K562 (cell line): Measurements from ENCODE around the gene STX18. TPM values are rescaled to one million over a fixed set of nuclear protein-coding genes. Genes with fewer than 3 reads are reported as not detected.

Experiments
- ATAC-seq: fragments of 200-7000 bp; cut with Tn5 transposase; 3 replicates; pipeline ENCODE4 v1.9.1; 2020; ENCODE audit warnings: moderate library complexity
- BruUV-seq: library from RNA; stranded (reverse); fragments of 400-500 nt; replicated peaks from 2 replicates; lab custom pipeline; 2021; lab: Mats Ljungman, UMichigan
- CTCF ChIA-PET: fragments of 300-600 bp; formaldehyde crosslinking; extraction: SDS; loops from one replicate; lab custom pipeline; 2021; ENCODE audit warnings: low intra/inter-chr PET ratio; lab: Yijun Ruan, JAX
- POLR2A ChIA-PET: fragments of 300-600, 350-650 bp; sonication (Branson Sonifier 250); formaldehyde crosslinking; extraction: SDS; loops from one replicate; lab custom pipeline; 2021; ENCODE audit warnings: antibody characterized with exemption, inconsistent platforms; lab: Yijun Ruan, JAX
- DNase-seq, 4 experiments: peaks; one replicate each; pipeline versions ENCODE4 v3.0.0 to v3.0.0-alpha.2; 2011 to 2018; ENCODE audit warnings: low spot score in 3 of 4, mixed read lengths in 3 of 4; ENCODE audit errors: extremely low read depth in 1 of 4
- FAIRE-seq: peaks from 2 replicates; lab custom pipeline; 2011; peaks lifted over from hg19 to GRCh38; lab: Jason Lieb, UNC
- H2AFZ ChIP-seq: 2 replicates; pipeline ENCODE4 v1.6.0; 2011; ENCODE audit warnings: low read depth, low read length, control low read depth, inconsistent platforms
- H3K27ac ChIP-seq: fragments of 200-600 bp; 3 replicates; pipeline ENCODE4 v1.8.0; 2011; ENCODE audit warnings: low read depth, mild to moderate bottlenecking, control low read depth, inconsistent platforms, low read length, moderate library complexity, mixed read lengths; ENCODE audit errors: extremely low read depth
- H3K27me3 ChIP-seq, 2 experiments: fragments of 300-600 bp in 1 of 2; 2 replicates in 1 of 2; 3 replicates in 1 of 2; pipeline versions ENCODE4 v1.6.0 to v1.8.0; 2011; ENCODE audit warnings: inconsistent platforms in 2 of 2, low read length in 2 of 2, mild to moderate bottlenecking in 1 of 2, mixed read lengths in 1 of 2, moderate library complexity in 1 of 2; ENCODE audit not compliant: control insufficient read depth in 2 of 2, insufficient read depth in 2 of 2
- H3K36me3 ChIP-seq: fragments of 300-600 bp; 3 replicates; pipeline ENCODE4 v1.8.0; 2011; ENCODE audit warnings: mild to moderate bottlenecking, low read length, inconsistent platforms; ENCODE audit not compliant: control insufficient read depth, insufficient read depth
- H3K4me1 ChIP-seq, 2 experiments: fragments of 200-600 bp in 1 of 2; replicated peaks in 1 of 2; 2 replicates in 1 of 2; 3 replicates in 1 of 2; pipeline versions ENCODE4 v1.5.1 to v1.8.0; 2011; ENCODE audit warnings: inconsistent platforms in 2 of 2, low read length in 2 of 2, mild to moderate bottlenecking in 1 of 2, mixed read lengths in 1 of 2, moderate library complexity in 1 of 2; ENCODE audit not compliant: control insufficient read depth in 2 of 2, insufficient read depth in 2 of 2
- H3K4me2 ChIP-seq: 2 replicates; pipeline ENCODE4 v1.6.1; 2011; ENCODE audit warnings: low read length, control low read depth, inconsistent platforms, mixed read lengths; ENCODE audit not compliant: insufficient read depth
- H3K4me3 ChIP-seq: fragments of 200-600 bp; sonication (generic), shearing (Covaris generic); 2 replicates; pipeline ENCODE4 v1.5.1; 2016; ENCODE audit warnings: control low read depth, inconsistent platforms
- H3K79me2 ChIP-seq: fragments of 200-600 bp; 3 replicates; pipeline ENCODE4 v1.8.0; 2011; ENCODE audit warnings: low read length, inconsistent platforms; ENCODE audit not compliant: control insufficient read depth, insufficient read depth
- H3K9ac ChIP-seq, 2 experiments: 2 replicates each; pipeline versions ENCODE4 v1.6.0 to v1.6.1; 2011; ENCODE audit warnings: low read depth in 2 of 2, low read length in 2 of 2, control low read depth in 1 of 2, inconsistent platforms in 1 of 2, mild to moderate bottlenecking in 1 of 2, mixed read lengths in 1 of 2; ENCODE audit not compliant: insufficient read depth in 1 of 2
- H3K9me1 ChIP-seq: one replicate; pipeline ENCODE4 v1.6.0; 2011; ENCODE audit warnings: inconsistent platforms, mild to moderate bottlenecking, low read length, moderate library complexity; ENCODE audit not compliant: control insufficient read depth, insufficient read depth
- H3K9me3 ChIP-seq: replicated peaks from 2 replicates; pipeline ENCODE4 v1.5.1; 2011; ENCODE audit warnings: low read depth, low read length, inconsistent platforms; ENCODE audit not compliant: control insufficient read depth, insufficient read depth
- H4K20me1 ChIP-seq: replicated peaks from 2 replicates; pipeline ENCODE4 v1.6.1; 2011; ENCODE audit warnings: low read length, inconsistent platforms, mixed read lengths; ENCODE audit not compliant: control insufficient read depth, insufficient read depth
- BCL6 ChIP-seq: fragments of 250-450 bp; sonication (Bioruptor Pico); IDR thresholded peaks from 2 replicates; pipeline ENCODE4 v1.4.0; 2020
- BDP1 ChIP-seq: IDR thresholded peaks from 3 replicates; pipeline ENCODE4 v1.6.1; 2011; ENCODE audit not compliant: insufficient read length, insufficient read depth
- HNRNPLL ChIP-seq: fragments of 200-400 bp; formaldehyde crosslinking; IDR thresholded peaks from 2 replicates; pipeline ENCODE4 v1.6.1; 2017; ENCODE audit warnings: low read length, low read depth, mild to moderate bottlenecking; ENCODE audit not compliant: poor library complexity, severe bottlenecking
- ZSCAN29 ChIP-seq: fragments of 450-650 bp; IDR thresholded peaks from 2 replicates; pipeline ENCODE4 v1.6.1; 2017
- WGBS: fragments of 100-300 bp; shearing (Covaris generic); methylation state at CpG from one replicate; pipeline ENCODE4 v1.1.6; 2016; ENCODE audit warnings: low coverage, mixed read lengths; ENCODE audit not compliant: insufficient coverage; ENCODE audit errors: missing lambda C conversion rate; 5-methylcytosine and 5-hydroxymethylcytosine counted together
- in situ Hi-C: fragments of 300-500 bp; cut with MboI; formaldehyde crosslinking; loops from 4 replicates; pipeline ENCODE4 v1.15.0; 2018; ENCODE audit warnings: inconsistent platforms, mixed read lengths
- intact Hi-C: fragments of 100-400 bp; cut with micrococcal nuclease; formaldehyde crosslinking; loops from 2 replicates; pipeline ENCODE4 v1.14.2; 2022
- polyA plus RNA-seq, 8 experiments: library from polyadenylated mRNA; depleted of rRNA in 4 of 8; stranded (reverse) in 5 of 8; unstranded in 3 of 8; fragments of >200 nt; fragmentation: Nextera tagmentation in 2 of 8; fragmentation: Illumina TruSeq in 1 of 8; extraction: Ambion mirVana in 2 of 8; extraction: Trizol in 1 of 8; gene quantifications; 2 replicates each; pipeline versions ENCODE4 v1.2.1 to v1.2.3, GENCODE V29; 2011 to 2014; ENCODE audit warnings: inconsistent platforms in 1 of 8, missing spikeins in 1 of 8
- total RNA-seq, 7 experiments: library from RNA; depleted of rRNA in 6 of 7; stranded (reverse); fragments of >200 nt in 6 of 7; fragmentation: Illumina TruSeq in 2 of 7; extraction: Trizol in 2 of 7; gene quantifications; 2 replicates each; pipeline versions ENCODE4 v1.2.1 to v1.2.3, GENCODE V29; 2011 to 2021; ENCODE audit warnings: low replicate concordance in 1 of 7
- TF ChIP-seq, protein P1 (sequence below): fragments of 250-450 bp; sonication (Bioruptor Pico); IDR thresholded peaks from 2 replicates; pipeline ENCODE4 v1.5.0; 2022; ENCODE audit warnings: mild to moderate bottlenecking
- TF ChIP-seq, protein P2 (sequence below): fragments of 250-450 bp; sonication (Bioruptor Pico); IDR thresholded peaks from 2 replicates; pipeline ENCODE4 v1.6.1; 2021; ENCODE audit warnings: mild to moderate bottlenecking
- TF ChIP-seq, protein P3 (sequence below): IDR thresholded peaks from 3 replicates; pipeline ENCODE4 v1.6.1; 2011; ENCODE audit warnings: borderline replicate concordance, mild to moderate bottlenecking; ENCODE audit not compliant: insufficient read length, insufficient read depth
- TF ChIP-seq, protein P4 (sequence below): fragments of 250-450 bp; sonication (Bioruptor Pico); IDR thresholded peaks from 2 replicates; pipeline ENCODE4 v1.4.0; 2020; ENCODE audit warnings: borderline replicate concordance

STX18 gene
- total and polyA plus RNA-seq, 9 of the 15 experiments (the other 6 are each of a cell fraction or from before 2014, with no cell fraction given), result 6.2 to 41.7 (median 22.7) TPM

DNA sequence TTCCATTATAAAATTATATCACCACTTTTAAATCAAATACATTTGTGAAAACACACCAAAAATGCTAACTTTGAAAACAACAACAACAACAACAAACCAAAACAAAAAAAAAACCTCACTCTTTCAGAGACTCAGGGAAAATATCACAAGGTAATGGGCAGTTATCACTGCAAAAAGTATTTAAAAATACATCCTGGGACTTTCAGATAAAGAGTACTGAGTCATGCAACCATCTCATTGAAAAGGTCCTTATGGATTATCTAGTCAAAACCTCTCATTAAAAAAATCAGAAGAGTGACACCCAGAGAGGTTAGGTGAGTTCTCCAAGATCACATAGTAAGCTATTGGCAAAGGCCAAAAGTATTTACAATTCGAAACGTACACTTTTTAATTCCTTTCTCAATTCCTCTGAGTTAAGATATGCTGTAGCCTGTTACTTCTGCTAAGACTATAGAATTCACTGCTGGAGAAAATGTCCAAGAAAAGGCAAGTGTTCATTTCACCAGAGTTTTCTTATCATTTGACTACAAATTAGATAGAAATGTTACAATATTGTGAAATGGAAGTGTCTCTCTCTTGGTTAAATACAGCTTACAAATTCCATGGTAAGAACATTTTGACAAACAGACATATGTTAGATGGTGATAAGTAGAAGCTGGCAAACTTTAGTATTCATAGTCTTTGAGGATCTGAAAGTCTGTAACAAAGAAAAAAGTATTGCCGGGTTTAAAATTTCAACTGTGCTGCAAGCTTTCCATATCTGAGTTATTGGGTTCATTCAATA, 9.3 kb downstream of the STX18 start (continued):
- TF ChIP-seq, protein P1, sequence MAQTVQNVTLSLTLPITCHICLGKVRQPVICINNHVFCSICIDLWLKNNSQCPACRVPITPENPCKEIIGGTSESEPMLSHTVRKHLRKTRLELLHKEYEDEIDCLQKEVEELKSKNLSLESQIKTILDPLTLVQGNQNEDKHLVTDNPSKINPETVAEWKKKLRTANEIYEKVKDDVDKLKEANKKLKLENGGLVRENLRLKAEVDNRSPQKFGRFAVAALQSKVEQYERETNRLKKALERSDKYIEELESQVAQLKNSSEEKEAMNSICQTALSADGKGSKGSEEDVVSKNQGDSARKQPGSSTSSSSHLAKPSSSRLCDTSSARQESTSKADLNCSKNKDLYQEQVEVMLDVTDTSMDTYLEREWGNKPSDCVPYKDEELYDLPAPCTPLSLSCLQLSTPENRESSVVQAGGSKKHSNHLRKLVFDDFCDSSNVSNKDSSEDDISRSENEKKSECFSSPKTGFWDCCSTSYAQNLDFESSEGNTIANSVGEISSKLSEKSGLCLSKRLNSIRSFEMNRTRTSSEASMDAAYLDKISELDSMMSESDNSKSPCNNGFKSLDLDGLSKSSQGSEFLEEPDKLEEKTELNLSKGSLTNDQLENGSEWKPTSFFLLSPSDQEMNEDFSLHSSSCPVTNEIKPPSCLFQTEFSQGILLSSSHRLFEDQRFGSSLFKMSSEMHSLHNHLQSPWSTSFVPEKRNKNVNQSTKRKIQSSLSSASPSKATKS (CRISPR knock-in tag), result no peak
- TF ChIP-seq HNRNPLL, result no peak

DNA sequence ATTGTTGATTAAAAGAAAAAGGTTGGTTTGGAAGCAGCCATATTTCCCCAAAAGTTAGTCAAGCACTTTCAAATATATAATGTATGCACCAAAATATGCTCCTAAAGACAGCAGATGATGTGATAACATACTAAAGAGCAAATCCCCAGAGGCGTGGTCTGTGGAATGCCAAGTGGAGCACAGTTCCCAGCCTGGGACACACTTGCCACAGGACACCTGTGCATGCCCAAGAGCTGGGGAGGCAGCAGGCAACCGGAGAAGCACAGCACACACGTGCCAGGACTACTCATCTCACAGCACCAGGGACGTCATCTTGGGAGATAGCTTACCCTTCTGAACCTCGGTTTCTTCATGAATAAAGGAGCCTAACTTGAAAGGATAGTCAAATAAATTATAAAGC, 12.5 kb downstream of the STX18 start:
- no peak overlapping the region for H3K27ac ChIP-seq
- no peaks in the 10 kb centered on the region for H3K9me1 ChIP-seq
- H3K4me2 ChIP-seq, result no peak overlapping the region
- in situ Hi-C loops, result no loop called here
- H3K4me1 ChIP-seq, result peaks cover 0 to 12% of the 10 kb centered on the region in 2 experiments; a peak in 2 of 5 replicates
- ATAC-seq (no peak), FAIRE-seq (no peak), DNase-seq (no peak)
- intact Hi-C loops, result no loop called here
- no peaks in the 10 kb centered on the region; the same call in 2 of the 3 replicates for H3K36me3 ChIP-seq
- H3K79me2 ChIP-seq, result peaks cover 6% of the 10 kb centered on the region; the same call in 1 of the 3 replicates
- H2AFZ ChIP-seq, result no peak overlapping the region
- H3K4me3 ChIP-seq, result no peak overlapping the region
- H3K9me3 ChIP-seq, result no peaks in the 10 kb centered on the region
- ChIA-PET POLR2A (interaction anchor here (1.2 to 1.8 kb wide), 3 partner anchors 9 to 13 kb away, joined by 4 to 8 read pairs (median 5); partner anchors contain the start of gene STX18), CTCF (no interaction called here)
- peaks cover 16% of the 10 kb centered on the region for H4K20me1 ChIP-seq
- H3K27me3 ChIP-seq, result no peaks in the 10 kb centered on the region
- H3K9ac ChIP-seq, result no peak overlapping the region
- 81% methylated on average over 5 of the region's 5 CpGs for whole genome bisulfite sequencing
- TF ChIP-seq BDP1, result no peak
- TF ChIP-seq BCL6 (CRISPR knock-in tag), result no peak
- no peak for TF ChIP-seq ZSCAN29
- TF ChIP-seq, protein P2, sequence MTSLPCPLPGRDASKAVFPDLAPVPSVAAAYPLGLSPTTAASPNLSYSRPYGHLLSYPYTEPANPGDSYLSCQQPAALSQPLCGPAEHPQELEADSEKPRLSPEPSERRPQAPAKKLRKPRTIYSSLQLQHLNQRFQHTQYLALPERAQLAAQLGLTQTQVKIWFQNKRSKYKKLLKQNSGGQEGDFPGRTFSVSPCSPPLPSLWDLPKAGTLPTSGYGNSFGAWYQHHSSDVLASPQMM (CRISPR knock-in tag), result no peak
- TF ChIP-seq, protein P3, sequence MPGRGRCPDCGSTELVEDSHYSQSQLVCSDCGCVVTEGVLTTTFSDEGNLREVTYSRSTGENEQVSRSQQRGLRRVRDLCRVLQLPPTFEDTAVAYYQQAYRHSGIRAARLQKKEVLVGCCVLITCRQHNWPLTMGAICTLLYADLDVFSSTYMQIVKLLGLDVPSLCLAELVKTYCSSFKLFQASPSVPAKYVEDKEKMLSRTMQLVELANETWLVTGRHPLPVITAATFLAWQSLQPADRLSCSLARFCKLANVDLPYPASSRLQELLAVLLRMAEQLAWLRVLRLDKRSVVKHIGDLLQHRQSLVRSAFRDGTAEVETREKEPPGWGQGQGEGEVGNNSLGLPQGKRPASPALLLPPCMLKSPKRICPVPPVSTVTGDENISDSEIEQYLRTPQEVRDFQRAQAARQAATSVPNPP, result no peak
- TF ChIP-seq, protein P4, sequence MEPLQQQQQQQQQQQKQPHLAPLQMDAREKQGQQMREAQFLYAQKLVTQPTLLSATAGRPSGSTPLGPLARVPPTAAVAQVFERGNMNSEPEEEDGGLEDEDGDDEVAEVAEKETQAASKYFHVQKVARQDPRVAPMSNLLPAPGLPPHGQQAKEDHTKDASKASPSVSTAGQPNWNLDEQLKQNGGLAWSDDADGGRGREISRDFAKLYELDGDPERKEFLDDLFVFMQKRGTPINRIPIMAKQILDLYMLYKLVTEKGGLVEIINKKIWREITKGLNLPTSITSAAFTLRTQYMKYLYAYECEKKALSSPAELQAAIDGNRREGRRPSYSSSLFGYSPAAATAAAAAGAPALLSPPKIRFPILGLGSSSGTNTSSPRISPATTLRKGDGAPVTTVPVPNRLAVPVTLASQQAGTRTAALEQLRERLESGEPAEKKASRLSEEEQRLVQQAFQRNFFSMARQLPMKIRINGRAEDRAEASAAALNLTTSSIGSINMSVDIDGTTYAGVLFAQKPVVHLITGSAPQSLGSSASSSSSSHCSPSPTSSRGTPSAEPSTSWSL (CRISPR knock-in tag), result no peak
- TF ChIP-seq, all 486 proteins: peak for 0
- no TSS peak for BruUV-seq
